ENCODE results near the gene EIF4B. TPM values are rescaled to one million over a fixed set of nuclear protein-coding genes. Genes with fewer than 3 reads are reported as not detected.

EIF4B gene
- total and polyA plus RNA-seq, 2 of the 13 experiments (the other 11 are each of a cell fraction or from before 2014, with no cell fraction given): 416 to 548 TPM

DNA sequence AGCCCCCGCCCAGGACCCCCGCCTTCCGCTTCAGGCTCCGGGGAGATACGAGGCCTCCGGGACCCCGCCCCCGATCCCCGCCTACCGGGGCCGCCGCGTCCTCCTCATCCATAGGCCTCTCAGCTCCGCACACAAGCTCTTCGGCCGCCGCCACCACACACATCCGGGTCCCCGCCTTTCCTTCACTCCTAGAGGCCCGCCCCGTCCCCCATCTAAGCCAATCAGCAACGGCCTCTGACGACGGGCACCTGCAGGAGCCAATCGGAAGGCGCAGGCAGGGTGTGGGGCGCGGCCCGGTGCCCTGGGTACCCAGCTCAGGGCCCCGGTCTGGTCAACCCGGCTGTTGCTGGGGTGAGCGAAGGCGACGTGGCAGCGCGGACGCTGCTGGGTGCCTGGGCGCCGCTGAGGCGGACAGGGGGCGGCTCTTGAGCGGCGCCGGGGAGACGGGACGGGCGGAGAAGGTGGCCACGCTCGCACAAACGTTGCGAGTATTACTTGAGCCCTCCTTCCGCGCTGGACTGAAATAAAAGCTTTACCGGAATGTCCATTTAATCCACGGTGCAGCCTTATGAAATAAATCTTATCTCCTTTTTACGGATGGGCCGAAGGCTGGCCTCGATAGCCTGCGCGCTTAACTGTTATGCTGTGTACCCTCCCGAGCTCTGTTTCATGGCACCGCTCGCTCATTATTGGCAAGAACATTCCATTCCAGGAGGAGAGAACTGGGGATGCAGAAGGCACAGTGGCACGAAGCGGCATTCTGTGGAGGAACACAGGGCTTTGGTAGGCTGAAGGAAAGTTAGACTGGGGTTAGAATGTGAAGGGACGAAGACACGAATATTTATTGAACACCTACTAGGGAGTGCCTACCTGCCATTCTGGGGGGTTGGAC, 73.2 kb downstream of the EIF4B start, which contains the start of gene SPRYD3 (continued):
- TF ChIP-seq, protein P1, sequence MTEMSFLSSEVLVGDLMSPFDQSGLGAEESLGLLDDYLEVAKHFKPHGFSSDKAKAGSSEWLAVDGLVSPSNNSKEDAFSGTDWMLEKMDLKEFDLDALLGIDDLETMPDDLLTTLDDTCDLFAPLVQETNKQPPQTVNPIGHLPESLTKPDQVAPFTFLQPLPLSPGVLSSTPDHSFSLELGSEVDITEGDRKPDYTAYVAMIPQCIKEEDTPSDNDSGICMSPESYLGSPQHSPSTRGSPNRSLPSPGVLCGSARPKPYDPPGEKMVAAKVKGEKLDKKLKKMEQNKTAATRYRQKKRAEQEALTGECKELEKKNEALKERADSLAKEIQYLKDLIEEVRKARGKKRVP (CRISPR knock-in tag; IDR thresholded peaks at IDR 0.05): 0 out of 4 replicates have a peak, but pooled peaks of 1 of the 2 experiments have one; percentile 14
- peak; percentile 65 for TF ChIP-seq ATF7-NPFF (CRISPR knock-in tag; IDR thresholded peaks at IDR 0.05; ENCODE audit: low read depth)
- peak; percentile 79 for TF ChIP-seq ZNF547 (CRISPR knock-in tag; IDR thresholded peaks at IDR 0.05)
- peak; percentile 98 for TF ChIP-seq SP4 (CRISPR knock-in tag; IDR thresholded peaks at IDR 0.05)
- no peak for TF ChIP-seq CEBPG (CRISPR knock-in tag; IDR thresholded peaks at IDR 0.05)
- no peak for TF ChIP-seq NONO (IDR thresholded peaks at IDR 0.05)
- TF ChIP-seq NONO (CRISPR knock-in tag; conservative IDR thresholded peaks at IDR 0.05): peak; percentile 67
- no peak for TF ChIP-seq ZUFSP (CRISPR knock-in tag; IDR thresholded peaks at IDR 0.05; ENCODE audit: borderline replicate concordance)
- peak; percentile 92 for TF ChIP-seq ZNF709 (CRISPR knock-in tag; IDR thresholded peaks at IDR 0.05)
- TF ChIP-seq FOXC1 (CRISPR knock-in tag; IDR thresholded peaks at IDR 0.05; ENCODE audit: borderline replicate concordance): no peak
- TF ChIP-seq MED13 (CRISPR knock-in tag; IDR thresholded peaks at IDR 0.05): peak; percentile 79; the same call in 1 of the 2 replicates
- TF ChIP-seq DR1 (CRISPR knock-in tag; IDR thresholded peaks at IDR 0.05): peak; percentile 86
- peak; percentile 89 for TF ChIP-seq ZNF460 (CRISPR knock-in tag; IDR thresholded peaks at IDR 0.05; ENCODE audit: borderline replicate concordance)
- TF ChIP-seq HINFP (CRISPR knock-in tag; IDR thresholded peaks at IDR 0.05; ENCODE audit: low read depth): peak; percentile 98
- no peak for TF ChIP-seq HOXA7 (CRISPR knock-in tag; IDR thresholded peaks at IDR 0.05)
- TF ChIP-seq, protein P2, sequence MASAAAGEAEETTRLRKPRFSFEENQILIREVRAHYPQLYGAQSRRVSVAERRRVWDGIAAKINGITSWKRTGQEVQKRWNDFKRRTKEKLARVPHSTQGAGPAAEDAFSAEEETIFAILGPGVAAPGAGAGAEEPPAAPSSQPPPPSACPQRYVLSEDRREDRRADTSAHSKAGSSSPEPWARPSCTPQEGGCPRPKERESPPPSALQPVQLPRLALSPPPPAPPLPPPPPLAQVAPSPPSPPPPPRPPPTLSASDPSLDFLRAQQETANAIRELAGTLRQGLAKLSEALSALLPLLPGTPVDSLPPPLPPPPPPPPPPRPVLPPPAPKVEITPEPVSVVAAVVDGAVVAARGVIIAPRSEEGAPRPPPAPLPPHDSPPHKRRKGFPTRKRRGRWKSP (CRISPR knock-in tag; IDR thresholded peaks at IDR 0.05): no peak
- TF ChIP-seq ZNF883 (CRISPR knock-in tag; IDR thresholded peaks at IDR 0.05; ENCODE audit: not compliant biosample characterization): peak; percentile 76
- TF ChIP-seq ZNF790 (CRISPR knock-in tag; IDR thresholded peaks at IDR 0.05; ENCODE audit: borderline replicate concordance): peak; percentile 78; the same call in 1 of the 2 replicates
- TF ChIP-seq FOSL2 (CRISPR knock-in tag; IDR thresholded peaks at IDR 0.05): peak; percentile 45; the same call in 1 of the 2 replicates
- 0 out of 2 replicates have a peak, but pooled peaks have one; percentile 76 for TF ChIP-seq AHR (CRISPR knock-in tag; IDR thresholded peaks at IDR 0.05)
- TF ChIP-seq HES4 (CRISPR knock-in tag; IDR thresholded peaks at IDR 0.05; ENCODE audit: borderline replicate concordance): peak; percentile 78; the same call in 1 of the 2 replicates
- peak in 1 of 2 experiments; percentile 28; a peak in 2 of 4 replicates for TF ChIP-seq KLF16 (CRISPR knock-in tag; IDR thresholded peaks at IDR 0.05)
- TF ChIP-seq MAZ (IDR thresholded peaks at IDR 0.05; ENCODE audit: borderline replicate concordance, low read depth, low read length): no peak; the same call in 1 of the 2 replicates
- peak; percentile 67 for TF ChIP-seq MAZ (CRISPR knock-in tag; IDR thresholded peaks at IDR 0.05; ENCODE audit: low read depth)
